22Rv1 (cell line): ENCODE results near the gene ANO9.

Experiments
- ZFX ChIP-seq: fragments of 450-650 bp; IDR thresholded peaks from 2 replicates; pipeline ENCODE4 v1.6.1; 2017; ENCODE audit warnings: antibody characterized with exemption, borderline replicate concordance
- TF ChIP-seq, protein P1 (sequence below): fragments of 450-650 bp; IDR thresholded peaks from 2 replicates; pipeline ENCODE4 v1.5.1; 2017; ENCODE audit warnings: mild to moderate bottlenecking

DNA sequence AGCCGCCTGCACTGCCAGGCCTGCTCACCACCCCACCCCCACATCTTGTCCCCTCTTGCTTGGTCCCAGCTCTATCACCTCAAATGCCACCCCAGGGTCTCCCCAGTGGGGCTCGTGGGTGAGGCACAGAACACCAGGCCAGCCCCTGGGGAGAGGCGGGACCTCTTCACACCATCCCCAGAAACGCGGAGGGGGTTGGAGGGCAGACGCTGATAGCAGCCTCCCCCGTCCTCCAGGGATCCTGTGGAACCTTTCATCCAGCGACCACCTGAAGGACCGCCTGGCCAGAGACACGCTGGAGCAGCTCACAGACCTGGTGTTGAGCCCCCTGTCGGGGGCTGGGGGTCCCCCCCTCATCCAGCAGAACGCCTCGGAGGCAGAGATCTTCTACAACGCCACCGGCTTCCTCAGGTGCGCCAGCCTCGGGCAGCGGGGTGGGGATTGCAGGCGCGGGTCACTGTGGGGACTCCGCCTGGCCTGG lies 42.0 kb downstream of the ANO9 start:
- TF ChIP-seq, protein P1, sequence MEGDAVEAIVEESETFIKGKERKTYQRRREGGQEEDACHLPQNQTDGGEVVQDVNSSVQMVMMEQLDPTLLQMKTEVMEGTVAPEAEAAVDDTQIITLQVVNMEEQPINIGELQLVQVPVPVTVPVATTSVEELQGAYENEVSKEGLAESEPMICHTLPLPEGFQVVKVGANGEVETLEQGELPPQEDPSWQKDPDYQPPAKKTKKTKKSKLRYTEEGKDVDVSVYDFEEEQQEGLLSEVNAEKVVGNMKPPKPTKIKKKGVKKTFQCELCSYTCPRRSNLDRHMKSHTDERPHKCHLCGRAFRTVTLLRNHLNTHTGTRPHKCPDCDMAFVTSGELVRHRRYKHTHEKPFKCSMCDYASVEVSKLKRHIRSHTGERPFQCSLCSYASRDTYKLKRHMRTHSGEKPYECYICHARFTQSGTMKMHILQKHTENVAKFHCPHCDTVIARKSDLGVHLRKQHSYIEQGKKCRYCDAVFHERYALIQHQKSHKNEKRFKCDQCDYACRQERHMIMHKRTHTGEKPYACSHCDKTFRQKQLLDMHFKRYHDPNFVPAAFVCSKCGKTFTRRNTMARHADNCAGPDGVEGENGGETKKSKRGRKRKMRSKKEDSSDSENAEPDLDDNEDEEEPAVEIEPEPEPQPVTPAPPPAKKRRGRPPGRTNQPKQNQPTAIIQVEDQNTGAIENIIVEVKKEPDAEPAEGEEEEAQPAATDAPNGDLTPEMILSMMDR = no peak
- TF ChIP-seq ZFX = no peak
